ENCODE measurements around the gene CPE. TPM values are rescaled to one million over a fixed set of nuclear protein-coding genes. Genes with fewer than 3 reads are reported as not detected.
"Not testable (repeated sequence)": the region's sequence is repeated elsewhere in the genome, so short reads cannot be mapped to it uniquely, and the experiment has no call there.

Gene CPE
- total RNA-seq, 2 donors from 2014 or later, result 395 to 458 TPM

DNA sequence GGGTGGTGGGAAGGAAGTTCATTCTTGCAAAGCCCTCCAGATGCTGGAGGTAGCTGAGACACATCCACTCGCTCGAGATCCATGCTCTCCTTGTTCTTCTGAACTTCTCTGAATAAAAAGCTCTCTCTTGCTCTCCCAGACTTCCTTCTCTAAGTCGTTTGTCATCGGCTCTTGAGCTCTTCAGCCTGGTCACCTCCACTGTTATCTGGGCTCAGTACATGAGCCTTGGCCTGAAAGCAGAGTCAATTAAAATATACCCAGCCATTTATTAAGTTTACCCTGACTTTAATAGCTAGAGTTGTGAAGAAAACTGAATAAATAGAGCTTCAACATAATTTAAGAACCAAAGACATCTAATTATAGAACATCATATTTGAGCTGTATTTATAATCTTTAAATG is 99.0 kb downstream of the CPE start:
- no peak overlapping the region for H3K4me3 ChIP-seq
- no peaks in the 10 kb centered on the region for H3K27me3 ChIP-seq (replicated peaks; ENCODE audit: insufficient read depth)
- H3K4me1 ChIP-seq (ENCODE audit: control insufficient read depth in 1 of 2, low read depth in 2 of 2), result peaks cover 13 to 31% of the 10 kb centered on the region in 2 donors
- DNase-seq (ENCODE audit: low spot score) (no peak), ATAC-seq (ENCODE audit: insufficient number of reproducible peaks, low FRiP score, low read depth) (no peak)
- TF ChIP-seq, protein P1, sequence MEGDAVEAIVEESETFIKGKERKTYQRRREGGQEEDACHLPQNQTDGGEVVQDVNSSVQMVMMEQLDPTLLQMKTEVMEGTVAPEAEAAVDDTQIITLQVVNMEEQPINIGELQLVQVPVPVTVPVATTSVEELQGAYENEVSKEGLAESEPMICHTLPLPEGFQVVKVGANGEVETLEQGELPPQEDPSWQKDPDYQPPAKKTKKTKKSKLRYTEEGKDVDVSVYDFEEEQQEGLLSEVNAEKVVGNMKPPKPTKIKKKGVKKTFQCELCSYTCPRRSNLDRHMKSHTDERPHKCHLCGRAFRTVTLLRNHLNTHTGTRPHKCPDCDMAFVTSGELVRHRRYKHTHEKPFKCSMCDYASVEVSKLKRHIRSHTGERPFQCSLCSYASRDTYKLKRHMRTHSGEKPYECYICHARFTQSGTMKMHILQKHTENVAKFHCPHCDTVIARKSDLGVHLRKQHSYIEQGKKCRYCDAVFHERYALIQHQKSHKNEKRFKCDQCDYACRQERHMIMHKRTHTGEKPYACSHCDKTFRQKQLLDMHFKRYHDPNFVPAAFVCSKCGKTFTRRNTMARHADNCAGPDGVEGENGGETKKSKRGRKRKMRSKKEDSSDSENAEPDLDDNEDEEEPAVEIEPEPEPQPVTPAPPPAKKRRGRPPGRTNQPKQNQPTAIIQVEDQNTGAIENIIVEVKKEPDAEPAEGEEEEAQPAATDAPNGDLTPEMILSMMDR (IDR thresholded peaks at IDR 0.05), result no peak
- no peaks in the 10 kb centered on the region for H3K9me3 ChIP-seq
- no peak overlapping the region for H3K27ac ChIP-seq
- no peaks in the 10 kb centered on the region for H3K36me3 ChIP-seq

DNA sequence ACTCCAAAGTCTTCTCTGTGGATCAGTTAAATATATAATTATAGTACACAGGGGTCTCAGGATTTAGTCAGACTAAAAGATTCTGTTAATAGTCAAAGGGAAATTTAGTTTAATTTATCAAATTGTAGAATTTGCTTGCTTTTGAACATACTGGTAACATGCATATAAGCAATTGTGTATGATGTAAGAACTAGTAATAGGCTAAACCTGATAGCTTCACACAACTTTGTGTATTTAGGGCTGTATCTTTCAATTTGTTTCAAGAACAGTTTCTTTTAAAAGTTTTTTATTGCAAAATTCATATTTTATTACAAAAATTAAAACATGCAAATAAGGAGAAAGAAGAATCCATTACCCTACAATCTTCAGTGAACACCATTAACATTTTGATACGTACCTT is 99.5 kb downstream of the CPE start:
- H3K4me1 ChIP-seq (ENCODE audit: control insufficient read depth in 1 of 2, low read depth in 2 of 2), result peaks cover 13 to 31% of the 10 kb centered on the region in 2 donors
- DNase-seq (ENCODE audit: low spot score) (no peak), ATAC-seq (ENCODE audit: insufficient number of reproducible peaks, low FRiP score, low read depth) (no peak)
- no peaks in the 10 kb centered on the region for H3K36me3 ChIP-seq
- no peak overlapping the region for H3K27ac ChIP-seq
- TF ChIP-seq, protein P1 (IDR thresholded peaks at IDR 0.05), result no peak
- H3K4me3 ChIP-seq, result no peak overlapping the region
- no peaks in the 10 kb centered on the region for H3K27me3 ChIP-seq (replicated peaks; ENCODE audit: insufficient read depth)
- no peaks in the 10 kb centered on the region for H3K9me3 ChIP-seq

DNA sequence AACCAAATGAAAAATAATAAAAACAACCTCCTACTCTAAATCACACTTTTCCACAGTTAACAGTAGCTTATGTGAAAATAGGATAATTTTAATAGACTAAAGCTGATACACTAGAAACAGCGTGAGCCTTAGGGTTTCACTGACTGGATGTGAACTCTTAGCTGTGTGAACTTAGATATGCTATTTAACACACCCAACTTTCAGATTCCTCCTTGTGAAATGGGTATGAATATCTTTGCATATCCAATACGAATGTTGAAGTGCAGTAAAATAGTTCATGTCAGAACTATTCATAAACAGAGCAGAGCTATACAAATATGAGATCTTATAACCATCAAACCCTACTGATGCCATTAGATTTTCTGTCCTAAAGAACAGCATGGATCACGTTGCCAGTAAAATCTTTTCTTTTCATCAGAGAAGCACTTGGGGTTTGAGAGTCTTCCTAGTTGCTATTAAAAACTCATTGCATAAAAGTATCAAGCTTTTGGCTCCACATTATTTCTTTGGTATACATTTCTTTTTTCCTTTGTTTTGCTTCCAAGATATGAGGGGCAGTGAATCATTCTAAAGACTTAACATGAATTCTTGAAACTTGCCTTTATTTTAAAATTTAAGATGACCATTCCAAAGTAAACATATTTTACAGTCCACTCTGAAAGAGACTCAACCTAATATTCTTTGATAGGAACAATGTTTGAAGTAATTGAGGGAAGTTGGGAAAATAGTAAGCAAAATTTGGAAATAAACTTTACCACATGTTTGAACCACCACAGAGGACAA is 102.4 kb downstream of the CPE start:
- H3K4me1 ChIP-seq (ENCODE audit: control insufficient read depth in 1 of 2, low read depth in 2 of 2), result peaks cover 12 to 25% of the 10 kb centered on the region in 2 donors
- ATAC-seq (ENCODE audit: insufficient number of reproducible peaks, low FRiP score, low read depth) (no peak), DNase-seq (ENCODE audit: low spot score) (no peak)
- H3K9me3 ChIP-seq, result no peaks in the 10 kb centered on the region
- H3K36me3 ChIP-seq, result no peaks in the 10 kb centered on the region
- no peak overlapping the region for H3K27ac ChIP-seq
- TF ChIP-seq, protein P1 (IDR thresholded peaks at IDR 0.05), result no peak
- H3K4me3 ChIP-seq, result no peak overlapping the region
- no peaks in the 10 kb centered on the region for H3K27me3 ChIP-seq (replicated peaks; ENCODE audit: insufficient read depth)

DNA sequence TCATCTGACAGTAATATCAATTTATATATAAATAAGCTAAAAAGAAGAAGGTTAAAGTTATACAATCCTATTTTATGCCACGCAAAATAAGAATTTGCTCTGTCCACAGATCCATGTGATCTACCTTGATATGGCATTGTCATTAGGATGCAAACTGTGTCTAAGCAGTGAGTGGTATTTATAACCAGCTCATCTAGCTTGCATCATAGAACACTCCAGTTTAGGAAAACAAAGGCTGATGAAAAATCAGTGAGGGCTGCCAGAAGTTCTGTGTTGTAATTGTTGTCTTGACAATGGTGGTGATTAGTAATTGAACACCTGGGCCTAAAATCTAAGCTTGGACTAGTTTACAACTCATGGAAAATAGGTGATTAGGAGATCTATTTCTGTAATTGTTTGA is 111.0 kb downstream of the CPE start:
- Histone ChIP-seq H3K4me1 (ENCODE audit: control insufficient read depth in 1 of 2, low read depth in 2 of 2) (no peaks in the 10 kb centered on the region), H3K36me3 (peaks cover 3% of the 10 kb centered on the region), H3K27ac (no peak overlapping the region), H3K4me3 (no peak overlapping the region), H3K9me3 (no peaks in the 10 kb centered on the region), H3K27me3 (replicated peaks; ENCODE audit: insufficient read depth) (no peaks in the 10 kb centered on the region)
- no peak for ATAC-seq (ENCODE audit: insufficient number of reproducible peaks, low FRiP score, low read depth)
- DNase-seq (ENCODE audit: low spot score), result no peak
- TF ChIP-seq, protein P1 (IDR thresholded peaks at IDR 0.05), result no peak

DNA sequence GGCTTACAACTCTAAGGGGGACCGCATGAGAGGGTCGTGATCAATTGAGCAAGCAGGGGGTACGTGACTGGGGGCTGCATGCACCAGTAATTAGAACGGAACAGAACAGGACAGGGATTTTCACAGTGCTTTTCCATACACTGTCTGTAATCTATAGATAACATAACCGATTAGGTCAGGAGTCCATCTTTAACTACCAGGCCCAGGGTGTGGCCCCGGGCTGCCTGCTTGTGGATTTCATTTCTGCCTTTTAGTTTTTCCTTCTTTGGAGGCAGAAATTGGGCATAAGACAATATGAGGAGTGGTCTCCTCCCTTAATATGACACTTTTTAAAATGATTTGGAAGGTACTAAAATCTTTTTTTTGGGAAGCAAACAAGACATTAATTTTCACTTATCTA is 113.8 kb downstream of the CPE start:
- H3K4me1 ChIP-seq (ENCODE audit: control insufficient read depth in 1 of 2, low read depth in 2 of 2); H3K4me3 ChIP-seq; H3K27me3 ChIP-seq (replicated peaks; ENCODE audit: insufficient read depth); DNase-seq (ENCODE audit: low spot score); ATAC-seq (ENCODE audit: insufficient number of reproducible peaks, low FRiP score, low read depth); H3K36me3 ChIP-seq; H3K27ac ChIP-seq; H3K9me3 ChIP-seq: not testable (repeated sequence)

DNA sequence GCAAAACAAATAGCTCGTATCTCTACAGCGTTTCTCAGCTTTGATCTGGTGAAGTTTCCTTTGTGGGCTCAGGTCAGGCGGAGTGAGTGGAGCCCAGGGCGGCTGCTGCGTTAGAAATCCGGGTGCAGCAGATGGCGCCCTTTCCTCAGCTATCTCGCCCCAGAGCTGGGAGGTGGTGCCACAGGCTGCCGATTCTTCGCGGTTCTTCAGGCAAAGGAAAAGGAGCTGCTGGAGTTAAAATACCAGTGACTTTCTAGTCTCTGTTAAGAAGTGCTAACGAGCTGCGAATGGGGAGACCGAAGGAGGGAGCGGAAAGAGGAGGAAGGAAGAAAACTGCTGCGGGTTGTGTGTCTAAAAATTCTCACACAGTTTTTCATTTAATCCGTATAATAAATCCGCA is 114.6 kb downstream of the CPE start:
- Histone ChIP-seq H3K4me1 (ENCODE audit: control insufficient read depth in 1 of 2, low read depth in 2 of 2) (no peaks in the 10 kb centered on the region), H3K4me3 (no peak overlapping the region), H3K9me3 (no peaks in the 10 kb centered on the region), H3K36me3 (peaks cover 3% of the 10 kb centered on the region), H3K27ac (no peak overlapping the region), H3K27me3 (replicated peaks; ENCODE audit: insufficient read depth) (no peaks in the 10 kb centered on the region)
- DNase-seq (ENCODE audit: low spot score) (no peak), ATAC-seq (ENCODE audit: insufficient number of reproducible peaks, low FRiP score, low read depth) (no peak)
- TF ChIP-seq, protein P1 (IDR thresholded peaks at IDR 0.05), result no peak
